Measurements from ENCODE around the gene PRICKLE3. TPM values are rescaled to one million over a fixed set of nuclear protein-coding genes. Genes with fewer than 3 reads are reported as not detected.

The PRICKLE3 gene
- total and polyA plus RNA-seq, 4 donors: 7.6 to 16.3 (median 11.3) TPM

- peak; percentile 82 to 90 (median 86) for DNase-seq
Measured at GRCh38 chrX:49165901-49166881, 20.0 kb downstream of the PRICKLE3 start.

GRCh38 chrX:49164589-49165360, 21.4 kb downstream of the PRICKLE3 start:
- no peaks in the 10 kb centered on the region for H3K27me3 ChIP-seq (ENCODE audit: control insufficient read depth in 3 of 3, insufficient read depth in 3 of 3, low read length in 2 of 3)
- no peak overlapping the region for H3K9ac ChIP-seq (ENCODE audit: insufficient read depth in 1 of 2, low read length in 2 of 2)
- no peak for DNase-seq
- 88 to 94% methylated on average over 26 to 31 of the region's 31 CpGs for WGBS, 2 donors
- TF ChIP-seq CTCF (IDR thresholded peaks at IDR 0.05; ENCODE audit: control extremely low read depth, extremely low read depth): no peak
- H3K4me3 ChIP-seq: no peak overlapping the region
- ATAC-seq (ENCODE audit: insufficient read depth, low FRiP score): no peak
- peaks cover 0 to 6% (median 0%) of the 10 kb centered on the region in 4 donors for H3K9me3 ChIP-seq (ENCODE audit: control insufficient read depth in 4 of 4, insufficient read depth in 3 of 4, low read length in 3 of 4)
- H3K36me3 ChIP-seq (ENCODE audit: control insufficient read depth in 4 of 4, insufficient read depth in 4 of 4, low read length in 4 of 4): no peaks in the 10 kb centered on the region
- H3K4me1 ChIP-seq (ENCODE audit: control insufficient read depth in 5 of 5, insufficient read depth in 5 of 5, low read length in 5 of 5): peaks cover 0 to 5% (median 0%) of the 10 kb centered on the region in 5 donors
- H3K27ac ChIP-seq (ENCODE audit: low read depth in 1 of 2, low read length in 1 of 2): peak overlapping the region; percentile 16 to 94

More at GRCh38 chrX:49165901-49166881, 20.0 kb downstream of the PRICKLE3 start:
- Histone ChIP-seq H3K36me3 (ENCODE audit: control insufficient read depth in 4 of 4, insufficient read depth in 4 of 4, low read length in 4 of 4) (no peaks in the 10 kb centered on the region), H3K4me1 (ENCODE audit: control insufficient read depth in 5 of 5, insufficient read depth in 5 of 5, low read length in 5 of 5) (peaks cover 0 to 5% (median 0%) of the 10 kb centered on the region in 5 donors), H3K9ac (ENCODE audit: insufficient read depth in 1 of 2, low read length in 2 of 2) (no peak overlapping the region), H3K9me3 (ENCODE audit: control insufficient read depth in 4 of 4, insufficient read depth in 3 of 4, low read length in 3 of 4) (peaks cover 0 to 9% (median 1%) of the 10 kb centered on the region in 4 donors), H3K27me3 (ENCODE audit: control insufficient read depth in 3 of 3, insufficient read depth in 3 of 3, low read length in 2 of 3) (peaks cover 0 to 5% (median 4%) of the 10 kb centered on the region in 3 donors), H3K4me3 (no peak overlapping the region), H3K27ac (ENCODE audit: low read depth in 1 of 2, low read length in 1 of 2) (peak overlapping the region; percentile 82 to 94)
- 11 to 42% methylated on average over 32 to 61 of the region's 61 CpGs for WGBS, 2 donors
- ATAC-seq (ENCODE audit: insufficient read depth, low FRiP score): peak; percentile 6
- TF ChIP-seq CTCF (IDR thresholded peaks at IDR 0.05; ENCODE audit: control extremely low read depth, extremely low read depth): no peak

GRCh38 chrX:49163555-49164419, 22.4 kb downstream of the PRICKLE3 start:
- Histone ChIP-seq H3K27ac (ENCODE audit: low read depth in 1 of 2, low read length in 1 of 2) (peak overlapping the region; percentile 74 to 89), H3K4me3 (peak overlapping the region; percentile 11), H3K9ac (ENCODE audit: insufficient read depth in 1 of 2, low read length in 2 of 2) (peak overlapping the region; percentile 25 to 49), H3K4me1 (ENCODE audit: control insufficient read depth in 5 of 5, insufficient read depth in 5 of 5, low read length in 5 of 5) (peaks cover 0 to 5% (median 0%) of the 10 kb centered on the region in 5 donors), H3K9me3 (ENCODE audit: control insufficient read depth in 4 of 4, insufficient read depth in 3 of 4, low read length in 3 of 4) (peaks cover 0 to 6% (median 1%) of the 10 kb centered on the region in 4 donors), H3K36me3 (ENCODE audit: control insufficient read depth in 4 of 4, insufficient read depth in 4 of 4, low read length in 4 of 4) (no peaks in the 10 kb centered on the region), H3K27me3 (ENCODE audit: control insufficient read depth in 3 of 3, insufficient read depth in 3 of 3, low read length in 2 of 3) (no peaks in the 10 kb centered on the region)
- peak; percentile 84 to 91 (median 85) for DNase-seq
- ATAC-seq (ENCODE audit: insufficient read depth, low FRiP score): peak; percentile 76
- WGBS, 2 donors: 0 to 37% methylated on average over 39 to 69 of the region's 69 CpGs
- TF ChIP-seq CTCF (IDR thresholded peaks at IDR 0.05; ENCODE audit: control extremely low read depth, extremely low read depth): peak; percentile 63

All from lung (tissue), 12 donors.